HepG2 (cell line): ENCODE results near the gene QRSL1.

ENCODE experiments used
- CTCF ChIP-seq: sonication (generic); formaldehyde crosslinking; IDR thresholded peaks from 2 replicates; pipeline ENCODE4 v1.5.0; 2020; ENCODE audit warnings: mild to moderate bottlenecking, missing genetic modification reagents, moderate library complexity
- E2F1 ChIP-seq: sonication (generic); formaldehyde crosslinking; IDR thresholded peaks from 2 replicates; pipeline ENCODE4 v1.5.0; 2020; ENCODE audit warnings: missing genetic modification reagents
- HNRNPUL1 ChIP-seq: fragments of 200-400 bp; formaldehyde crosslinking; IDR thresholded peaks from 2 replicates; pipeline ENCODE4 v1.6.1; 2017; ENCODE audit warnings: low read depth, mild to moderate bottlenecking, low read length, moderate library complexity
- MTA3 ChIP-seq: sonication (generic); formaldehyde crosslinking; IDR thresholded peaks from 2 replicates; pipeline ENCODE4 v1.4.0; 2020; ENCODE audit warnings: missing genetic modification reagents
- POLR2A ChIP-seq, 2 experiments: IDR thresholded peaks; 2 replicates each; pipeline ENCODE4 v1.6.1; 2011; ENCODE audit warnings: low read depth in 2 of 2, low read length in 2 of 2, mild to moderate bottlenecking in 1 of 2, moderate library complexity in 1 of 2; ENCODE audit not compliant: insufficient read depth in 1 of 2
- REXO4 ChIP-seq: sonication (generic); formaldehyde crosslinking; IDR thresholded peaks from 2 replicates; pipeline ENCODE4 v1.8.0; 2022; ENCODE audit warnings: missing genetic modification reagents, mild to moderate bottlenecking, borderline replicate concordance
- SNRNP70 ChIP-seq: fragments of 200-400 bp; formaldehyde crosslinking; IDR thresholded peaks from 2 replicates; pipeline ENCODE4 v1.6.1; 2017; ENCODE audit warnings: mild to moderate bottlenecking, low read depth, low read length, moderate library complexity
- ZNF124 ChIP-seq: sonication (generic); formaldehyde crosslinking; IDR thresholded peaks from 2 replicates; pipeline ENCODE4 v1.4.0; 2020; ENCODE audit warnings: missing genetic modification reagents

GRCh38 chr6:106614592-106615257 is 14.7 kb upstream of the QRSL1 start:
- TF ChIP-seq ZNF124: no peak
- TF ChIP-seq SNRNP70: no peak
- no peak for TF ChIP-seq E2F1 (CRISPR knock-in tag)
- TF ChIP-seq CTCF (CRISPR knock-in tag): no peak
- TF ChIP-seq REXO4: no peak
- TF ChIP-seq HNRNPUL1: no peak
- no peak for TF ChIP-seq POLR2A (IDR thresholded peaks at IDR 0.05; ENCODE audit: insufficient read depth in 1 of 2, low read depth in 2 of 2, low read length in 2 of 2)
- TF ChIP-seq MTA3 (CRISPR knock-in tag): no peak
